ENCODE results near the gene TMEM218. TPM values are rescaled to one million over a fixed set of nuclear protein-coding genes. Genes with fewer than 3 reads are reported as not detected.

TMEM218 gene
- total RNA-seq, 2 donors from 2014 or later, result 17.9 to 18.2 TPM

DNA sequence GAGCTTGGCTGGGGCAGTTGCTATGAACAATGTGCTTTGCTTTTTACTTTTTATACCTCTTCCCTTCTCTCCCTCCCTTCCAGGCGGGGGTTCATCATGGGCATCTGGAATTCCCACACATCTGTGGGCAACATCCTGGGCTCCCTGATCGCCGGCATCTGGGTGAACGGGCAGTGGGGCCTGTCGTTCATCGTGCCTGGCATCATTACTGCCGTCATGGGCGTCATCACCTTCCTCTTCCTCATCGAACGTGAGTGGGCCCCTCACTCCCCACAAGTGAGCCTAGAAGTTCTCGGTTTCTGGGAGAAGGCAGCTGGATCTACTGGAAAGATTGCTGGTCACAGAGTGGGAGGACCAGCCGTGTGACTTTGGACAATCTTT, 30.9 kb downstream of the TMEM218 start:
- Histone ChIP-seq H3K36me3 (ENCODE audit: control insufficient read depth, insufficient read depth, low read length) (no peaks in the 10 kb centered on the region), H3K27me3 (ENCODE audit: control insufficient read depth, insufficient read depth, low read length, poor library complexity, severe bottlenecking) (no peaks in the 10 kb centered on the region), H3K4me3 (ENCODE audit: low read length) (no peak overlapping the region), H3K9me3 (ENCODE audit: control insufficient read depth, low read length) (no peaks in the 10 kb centered on the region), H3K9ac (ENCODE audit: extremely low read depth, low read length, poor library complexity, severe bottlenecking) (no peak overlapping the region), H3K27ac (ENCODE audit: low read depth, low read length) (no peak overlapping the region), H3K4me1 (ENCODE audit: control insufficient read depth, insufficient read depth, low read length) (no peaks in the 10 kb centered on the region)
- no peak for DNase-seq
- WGBS, 2 experiments (ENCODE audit: insufficient coverage in 1 of 2, insufficient read length in 1 of 2), result 95 to 97% methylated on average over 6 to 11 of the region's 12 CpGs
- H3K4me3 Mint-ChIP-seq, result no peak overlapping the region
- H3K27me3 Mint-ChIP-seq (ENCODE audit: insufficient read depth), result peaks cover 8% of the 10 kb centered on the region
- TF ChIP-seq, protein P1, sequence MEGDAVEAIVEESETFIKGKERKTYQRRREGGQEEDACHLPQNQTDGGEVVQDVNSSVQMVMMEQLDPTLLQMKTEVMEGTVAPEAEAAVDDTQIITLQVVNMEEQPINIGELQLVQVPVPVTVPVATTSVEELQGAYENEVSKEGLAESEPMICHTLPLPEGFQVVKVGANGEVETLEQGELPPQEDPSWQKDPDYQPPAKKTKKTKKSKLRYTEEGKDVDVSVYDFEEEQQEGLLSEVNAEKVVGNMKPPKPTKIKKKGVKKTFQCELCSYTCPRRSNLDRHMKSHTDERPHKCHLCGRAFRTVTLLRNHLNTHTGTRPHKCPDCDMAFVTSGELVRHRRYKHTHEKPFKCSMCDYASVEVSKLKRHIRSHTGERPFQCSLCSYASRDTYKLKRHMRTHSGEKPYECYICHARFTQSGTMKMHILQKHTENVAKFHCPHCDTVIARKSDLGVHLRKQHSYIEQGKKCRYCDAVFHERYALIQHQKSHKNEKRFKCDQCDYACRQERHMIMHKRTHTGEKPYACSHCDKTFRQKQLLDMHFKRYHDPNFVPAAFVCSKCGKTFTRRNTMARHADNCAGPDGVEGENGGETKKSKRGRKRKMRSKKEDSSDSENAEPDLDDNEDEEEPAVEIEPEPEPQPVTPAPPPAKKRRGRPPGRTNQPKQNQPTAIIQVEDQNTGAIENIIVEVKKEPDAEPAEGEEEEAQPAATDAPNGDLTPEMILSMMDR (conservative IDR thresholded peaks at IDR 0.05), result no peak
- H3K36me3 Mint-ChIP-seq (ENCODE audit: low read depth), result no peaks in the 10 kb centered on the region
- H3K27ac Mint-ChIP-seq, result no peak overlapping the region
- H3K9me3 Mint-ChIP-seq, result no peaks in the 10 kb centered on the region
- H3K4me1 Mint-ChIP-seq, result peaks cover 2% of the 10 kb centered on the region

DNA sequence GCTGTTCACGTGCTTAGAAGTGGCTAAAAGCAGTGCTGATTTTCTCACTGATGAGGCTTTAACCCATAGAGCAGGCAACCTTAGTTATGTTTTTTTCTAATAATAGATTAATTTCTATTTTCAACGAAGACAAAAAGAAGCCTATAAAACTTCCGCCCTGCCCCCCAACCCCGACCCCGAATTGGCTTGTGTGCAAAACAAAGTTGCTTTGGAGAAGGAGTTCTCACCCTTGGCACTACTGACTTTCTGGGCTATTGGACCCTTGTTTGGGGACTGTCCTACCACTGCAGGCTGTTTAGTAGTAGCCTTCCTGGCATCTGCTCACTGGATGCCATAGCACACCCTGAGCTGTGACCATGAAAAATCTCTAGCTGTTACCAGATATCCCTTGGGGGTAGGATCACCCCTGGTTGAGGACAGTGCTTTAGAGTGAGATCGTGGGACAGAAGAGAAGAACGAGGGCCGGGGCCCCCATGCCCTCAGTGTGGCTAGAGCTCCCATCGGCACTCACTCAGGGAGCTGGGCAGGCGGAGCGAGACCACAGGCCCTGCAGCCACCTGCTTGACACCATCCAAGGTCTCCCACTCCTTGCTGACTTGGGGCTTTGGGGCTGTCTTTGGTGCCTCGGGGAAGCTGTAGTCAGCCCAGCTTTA, 31.4 kb downstream of the TMEM218 start:
- Histone ChIP-seq H3K36me3 (ENCODE audit: control insufficient read depth, insufficient read depth, low read length) (no peaks in the 10 kb centered on the region), H3K4me1 (ENCODE audit: control insufficient read depth, insufficient read depth, low read length) (no peaks in the 10 kb centered on the region), H3K27me3 (ENCODE audit: control insufficient read depth, insufficient read depth, low read length, poor library complexity, severe bottlenecking) (no peaks in the 10 kb centered on the region), H3K27ac (ENCODE audit: low read depth, low read length) (no peak overlapping the region), H3K9ac (ENCODE audit: extremely low read depth, low read length, poor library complexity, severe bottlenecking) (no peak overlapping the region), H3K9me3 (ENCODE audit: control insufficient read depth, low read length) (no peaks in the 10 kb centered on the region), H3K4me3 (ENCODE audit: low read length) (no peak overlapping the region)
- H3K27me3 Mint-ChIP-seq (ENCODE audit: insufficient read depth), result peaks cover 8% of the 10 kb centered on the region
- peaks cover 2% of the 10 kb centered on the region for H3K4me1 Mint-ChIP-seq
- H3K27ac Mint-ChIP-seq, result no peak overlapping the region
- no peak overlapping the region for H3K4me3 Mint-ChIP-seq
- 97 to 98% methylated on average over 5 to 12 of the region's 12 CpGs for WGBS, 2 experiments (ENCODE audit: insufficient coverage in 1 of 2, insufficient read length in 1 of 2)
- H3K36me3 Mint-ChIP-seq (ENCODE audit: low read depth), result no peaks in the 10 kb centered on the region
- H3K9me3 Mint-ChIP-seq, result no peaks in the 10 kb centered on the region
- TF ChIP-seq, protein P1 (conservative IDR thresholded peaks at IDR 0.05), result no peak
- DNase-seq, result no peak

DNA sequence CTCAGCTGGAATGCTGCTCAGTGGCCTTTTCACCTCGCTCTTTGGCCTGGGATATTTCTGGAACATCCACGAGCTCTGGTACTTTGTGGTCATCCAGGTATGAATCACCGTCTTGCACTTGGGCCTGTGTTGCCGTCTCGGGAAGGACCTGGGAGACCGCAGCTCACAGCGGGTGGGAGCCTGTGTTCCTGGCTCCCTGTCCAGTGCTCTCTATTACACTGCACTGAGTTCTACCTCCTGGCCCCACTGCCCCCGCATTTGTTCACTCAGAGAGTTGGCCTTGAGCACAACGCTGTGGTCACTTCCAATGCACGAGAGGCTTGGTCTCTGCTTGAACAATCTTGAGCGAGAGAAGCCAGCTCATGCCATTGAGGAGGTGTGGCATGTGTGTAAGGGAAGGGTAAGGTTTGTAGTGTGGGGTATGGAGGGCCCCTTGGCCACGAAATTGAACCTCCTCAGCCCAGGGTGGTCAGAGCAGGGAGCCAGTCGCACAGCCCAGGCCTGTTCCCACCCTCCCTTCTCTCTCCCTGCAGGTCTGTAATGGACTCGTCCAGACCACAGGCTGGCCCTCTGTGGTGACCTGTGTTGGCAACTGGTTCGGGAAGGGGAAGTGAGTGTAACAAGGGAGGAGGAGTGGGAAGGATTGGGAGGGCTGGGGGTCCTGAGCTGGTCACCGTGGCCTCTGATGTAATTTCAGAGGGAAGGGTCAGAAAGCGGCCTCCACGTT, 32.1 kb downstream of the TMEM218 start:
- TF ChIP-seq, protein P1 (conservative IDR thresholded peaks at IDR 0.05), result no peak
- DNase-seq, result no peak
- Histone ChIP-seq H3K9me3 (ENCODE audit: control insufficient read depth, low read length) (no peaks in the 10 kb centered on the region), H3K4me1 (ENCODE audit: control insufficient read depth, insufficient read depth, low read length) (no peaks in the 10 kb centered on the region), H3K36me3 (ENCODE audit: control insufficient read depth, insufficient read depth, low read length) (no peaks in the 10 kb centered on the region), H3K4me3 (ENCODE audit: low read length) (no peak overlapping the region), H3K27ac (ENCODE audit: low read depth, low read length) (no peak overlapping the region), H3K9ac (ENCODE audit: extremely low read depth, low read length, poor library complexity, severe bottlenecking) (no peak overlapping the region), H3K27me3 (ENCODE audit: control insufficient read depth, insufficient read depth, low read length, poor library complexity, severe bottlenecking) (no peaks in the 10 kb centered on the region)
- Mint-ChIP-seq H3K4me3 (no peak overlapping the region), H3K36me3 (ENCODE audit: low read depth) (no peaks in the 10 kb centered on the region), H3K27me3 (ENCODE audit: insufficient read depth) (peaks cover 8% of the 10 kb centered on the region), H3K27ac (no peak overlapping the region), H3K4me1 (peaks cover 4% of the 10 kb centered on the region), H3K9me3 (no peaks in the 10 kb centered on the region)
- WGBS, 2 experiments (ENCODE audit: insufficient coverage in 1 of 2, insufficient read length in 1 of 2), result 95 to 97% methylated on average over 14 to 18 of the region's 18 CpGs

Measured in endodermal cell (in vitro differentiated cells).